Fibroblast of villous mesenchyme (primary cell): ENCODE measurements around the gene CD200. TPM values are rescaled to one million over a fixed set of nuclear protein-coding genes. Genes with fewer than 3 reads are reported as not detected.

Source experiments
- DNase-seq: peaks from one replicate; pipeline ENCODE4 v3.0.0-alpha.2; 2010; ENCODE audit warnings: low read depth
- H3K4me3 ChIP-seq: 2 replicates; pipeline ENCODE4 v1.5.1; 2011; ENCODE audit warnings: low read depth, mild to moderate bottlenecking, low read length
- CTCF ChIP-seq: IDR thresholded peaks from 2 replicates; pipeline ENCODE4 v1.5.1; 2012; ENCODE audit warnings: low read depth, mild to moderate bottlenecking, low read length; ENCODE audit not compliant: insufficient read depth
- total RNA-seq: library from RNA; depleted of rRNA; stranded (reverse); fragments of >200 nt; gene quantifications from 2 replicates; pipeline ENCODE4 v1.2.3, GENCODE V29; 2012

The CD200 gene
- total RNA-seq, 1 donor = 1.3 TPM

- no peak for DNase-seq
- no peak overlapping the region for H3K4me3 ChIP-seq
- no peak for TF ChIP-seq CTCF
Measured at GRCh38 chr3:112366522-112366921, 33.6 kb downstream of the CD200 start.

- TF ChIP-seq CTCF = no peak
- DNase-seq = no peak
- H3K4me3 ChIP-seq = no peak overlapping the region
Measured at GRCh38 chr3:112371569-112371968, 38.6 kb downstream of the CD200 start.

GRCh38 chr3:112372396-112372795, 39.4 kb downstream of the CD200 start:
- no peak for DNase-seq
- no peak overlapping the region for H3K4me3 ChIP-seq
- TF ChIP-seq CTCF = no peak

GRCh38 chr3:112373476-112373875, 40.5 kb downstream of the CD200 start:
- DNase-seq = no peak
- no peak for TF ChIP-seq CTCF
- H3K4me3 ChIP-seq = no peak overlapping the region

GRCh38 chr3:112373924-112374323, 41.0 kb downstream of the CD200 start:
- no peak overlapping the region for H3K4me3 ChIP-seq
- no peak for TF ChIP-seq CTCF
- no peak for DNase-seq

GRCh38 chr3:112374333-112374734, 41.4 kb downstream of the CD200 start:
- no peak for DNase-seq
- H3K4me3 ChIP-seq = no peak overlapping the region
- TF ChIP-seq CTCF = no peak

- no peak overlapping the region for H3K4me3 ChIP-seq
- DNase-seq = no peak
- TF ChIP-seq CTCF = no peak
Measured at GRCh38 chr3:112375117-112375516, 42.2 kb downstream of the CD200 start.
